Glomerular endothelial cell (primary cell): ENCODE data around the gene DNAAF3. TPM values are rescaled to one million over a fixed set of nuclear protein-coding genes. Genes with fewer than 3 reads are reported as not detected.

Experiments
- DNase-seq: peaks from one replicate; pipeline ENCODE4 v3.0.0-alpha.2; 2011; ENCODE audit warnings: low read depth, low spot score; ENCODE audit errors: extremely low read depth
- total RNA-seq: library from RNA; depleted of rRNA; stranded (reverse); fragments of >200 nt; gene quantifications from 2 replicates; pipeline ENCODE4 v1.2.3, GENCODE V29; 2015

Gene DNAAF3
- total RNA-seq, 1 donor from 2014 or later: 1.7 TPM

GRCh38 chr19:55117663-55118391, 48.6 kb downstream of the DNAAF3 start:
- DNase-seq: peak; percentile 73

DNA sequence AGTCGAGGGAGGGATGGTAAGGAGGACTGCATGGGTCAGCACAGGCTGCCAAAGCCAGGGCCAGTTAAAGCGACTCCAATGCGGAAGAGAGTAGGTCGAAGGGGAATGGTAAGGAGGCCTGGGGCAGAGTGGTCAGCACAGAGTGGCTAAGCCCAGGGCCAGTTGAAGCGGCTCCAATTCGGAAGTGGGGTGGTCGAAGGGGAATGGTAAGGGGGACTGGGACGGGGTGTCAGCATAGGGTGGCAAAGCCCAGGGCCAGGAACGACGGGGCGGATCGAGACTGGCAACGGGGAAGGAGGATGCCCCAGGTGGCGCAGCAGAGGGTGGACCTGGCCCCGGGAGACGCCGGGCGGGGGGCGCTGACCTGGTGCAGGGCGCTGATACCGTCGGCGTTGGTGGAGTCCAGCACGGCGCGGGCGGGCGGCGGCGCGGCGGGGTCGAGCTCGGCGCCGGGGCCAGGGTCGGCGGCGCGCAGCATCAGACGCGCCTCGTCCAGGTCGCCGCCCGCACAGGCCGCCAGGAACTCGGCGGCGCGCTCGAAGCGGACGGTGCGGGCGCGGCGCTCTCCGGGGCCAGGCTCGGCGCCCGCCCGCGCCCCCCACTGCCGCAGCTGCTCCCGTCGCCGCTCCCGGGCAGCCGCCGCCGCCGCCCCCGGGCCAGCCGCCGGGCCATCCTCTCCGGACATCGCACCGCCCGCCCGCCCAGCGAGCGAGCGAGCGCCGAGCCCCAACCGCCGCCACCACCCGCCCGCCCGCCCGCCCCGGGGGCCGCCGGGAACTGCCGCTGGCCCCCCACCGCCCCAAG, 49.4 kb downstream of the DNAAF3 start, which contains the start of gene PPP1R12C:
PPP1R12C (minus strand) TSS at position 779 of the 804 bp plus-strand sequence; CDS start at position 685, 94 bp downstream.
- no peak for DNase-seq

DNA sequence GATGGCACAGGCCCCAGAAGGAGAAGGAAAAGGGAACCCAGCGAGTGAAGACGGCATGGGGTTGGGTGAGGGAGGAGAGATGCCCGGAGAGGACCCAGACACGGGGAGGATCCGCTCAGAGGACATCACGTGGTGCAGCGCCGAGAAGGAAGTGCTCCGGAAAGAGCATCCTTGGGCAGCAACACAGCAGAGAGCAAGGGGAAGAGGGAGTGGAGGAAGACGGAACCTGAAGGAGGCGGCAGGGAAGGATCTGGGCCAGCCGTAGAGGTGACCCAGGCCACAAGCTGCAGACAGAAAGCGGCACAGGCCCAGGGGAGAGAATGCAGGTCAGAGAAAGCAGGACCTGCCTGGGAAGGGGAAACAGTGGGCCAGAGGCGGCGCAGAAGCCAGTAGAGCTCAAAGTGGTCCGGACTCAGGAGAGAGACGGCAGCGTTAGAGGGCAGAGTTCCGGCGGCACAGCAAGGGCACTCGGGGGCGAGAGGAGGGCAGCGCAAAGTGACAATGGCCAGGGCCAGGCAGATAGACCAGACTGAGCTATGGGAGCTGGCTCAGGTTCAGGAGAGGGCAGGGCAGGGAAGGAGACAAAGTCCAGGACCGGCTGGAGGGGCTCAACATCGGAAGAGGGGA, 50.1 kb downstream of the DNAAF3 start:
- no peak for DNase-seq

GRCh38 chr19:55115446-55116065, 50.9 kb downstream of the DNAAF3 start:
- DNase-seq: no peak

DNA sequence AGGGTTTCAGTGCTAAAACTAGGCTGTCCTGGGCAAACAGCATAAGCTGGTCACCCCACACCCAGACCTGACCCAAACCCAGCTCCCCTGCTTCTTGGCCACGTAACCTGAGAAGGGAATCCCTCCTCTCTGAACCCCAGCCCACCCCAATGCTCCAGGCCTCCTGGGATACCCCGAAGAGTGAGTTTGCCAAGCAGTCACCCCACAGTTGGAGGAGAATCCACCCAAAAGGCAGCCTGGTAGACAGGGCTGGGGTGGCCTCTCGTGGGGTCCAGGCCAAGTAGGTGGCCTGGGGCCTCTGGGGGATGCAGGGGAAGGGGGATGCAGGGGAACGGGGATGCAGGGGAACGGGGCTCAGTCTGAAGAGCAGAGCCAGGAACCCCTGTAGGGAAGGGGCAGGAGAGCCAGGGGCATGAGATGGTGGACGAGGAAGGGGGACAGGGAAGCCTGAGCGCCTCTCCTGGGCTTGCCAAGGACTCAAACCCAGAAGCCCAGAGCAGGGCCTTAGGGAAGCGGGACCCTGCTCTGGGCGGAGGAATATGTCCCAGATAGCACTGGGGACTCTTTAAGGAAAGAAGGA, 51.8 kb downstream of the DNAAF3 start:
- DNase-seq: no peak

- no peak for DNase-seq
Observed at GRCh38 chr19:55113570-55114039, 52.8 kb downstream of the DNAAF3 start.

DNA sequence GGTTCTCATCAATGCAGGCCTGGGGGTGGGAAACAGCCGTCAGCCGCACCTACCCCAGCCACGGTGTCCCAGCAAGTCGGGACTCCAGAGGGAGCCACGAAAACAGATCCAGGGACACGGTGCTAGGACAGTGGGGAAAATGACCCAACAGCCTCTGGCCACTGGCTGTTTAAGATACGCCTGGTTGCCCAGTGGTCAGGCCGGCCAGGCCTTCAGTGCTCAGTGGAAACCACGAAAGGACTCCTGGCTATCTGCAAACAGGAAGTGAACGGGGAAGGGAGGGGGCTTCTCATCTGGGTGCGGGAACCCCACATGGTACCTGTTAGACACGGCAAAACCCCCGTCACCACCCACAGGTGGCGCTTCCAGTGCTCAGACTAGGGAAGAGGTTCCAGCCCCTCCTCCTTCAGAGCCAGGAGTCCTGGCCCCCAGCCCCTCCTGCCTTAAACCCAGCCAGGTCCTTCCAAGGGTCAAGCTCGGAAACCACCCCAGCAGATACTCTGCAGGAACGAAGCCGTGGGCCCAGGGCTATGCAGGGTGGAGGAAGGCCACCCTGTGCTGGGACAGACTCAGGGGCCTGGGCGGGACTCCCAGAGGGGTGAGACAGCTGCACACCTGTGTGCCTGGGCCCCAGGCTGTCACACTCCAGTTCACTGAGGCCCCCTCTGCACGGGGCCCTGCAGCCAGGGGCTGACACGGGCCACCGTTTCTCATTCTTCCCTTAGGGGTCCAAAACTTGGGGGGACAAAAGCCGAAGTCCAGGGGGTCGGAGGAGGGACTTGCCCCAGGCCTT, 53.4 kb downstream of the DNAAF3 start:
- DNase-seq: no peak

DNA sequence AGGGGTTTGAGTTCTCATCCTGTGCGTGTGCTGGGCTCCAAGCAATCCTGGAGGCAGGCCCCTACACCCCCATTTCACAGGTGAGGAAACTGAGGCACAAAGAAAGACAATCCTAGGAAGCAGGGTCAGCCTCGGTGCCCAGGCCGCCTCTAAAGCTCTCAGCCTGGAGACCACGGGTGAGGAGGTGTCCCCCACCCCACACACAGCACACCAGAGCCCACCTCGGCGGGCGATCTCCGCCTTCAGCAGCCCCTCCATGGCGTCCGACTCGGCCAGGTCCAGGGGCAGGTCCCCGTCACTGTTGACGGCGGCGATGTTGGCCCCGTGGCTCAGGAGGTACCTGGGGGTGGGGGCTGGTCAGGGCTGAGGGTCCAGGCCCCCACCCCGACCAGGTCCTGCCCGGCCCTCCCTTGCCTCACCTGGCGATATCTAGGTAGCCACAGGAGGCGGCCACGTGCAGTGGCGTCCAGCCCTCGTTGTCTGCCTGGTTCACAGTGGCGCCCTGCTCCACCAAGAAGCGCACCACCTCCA, 54.1 kb downstream of the DNAAF3 start:
- DNase-seq: no peak

- no peak for DNase-seq
Observed at GRCh38 chr19:55111238-55111831, 55.1 kb downstream of the DNAAF3 start.

- no peak for DNase-seq
Observed at GRCh38 chr19:55109527-55110291, 56.7 kb downstream of the DNAAF3 start.

Other genes starting within 250 kb of the DNAAF3 start
- gene NLRP7, start 219.1 kb downstream of the DNAAF3 start, total RNA-seq: not detected in 2 replicates
- 12.3 and 15.1 TPM in 2 replicates for gene NLRP2, start 200.2 kb downstream of the DNAAF3 start, total RNA-seq
- gene GP6, start 128.3 kb downstream of the DNAAF3 start, total RNA-seq: not detected in 2 replicates
- gene RDH13, start 103.5 kb downstream of the DNAAF3 start, total RNA-seq: 7.5 and 13.1 TPM in 2 replicates
- 10.6 and 20.4 TPM in 2 replicates for gene EPS8L1, start 90.7 kb downstream of the DNAAF3 start, total RNA-seq
- 108 and 137 TPM in 2 replicates for gene PPP1R12C, start 49.0 kb downstream of the DNAAF3 start, total RNA-seq
- gene TNNT1, start 17.4 kb downstream of the DNAAF3 start, total RNA-seq: 1.5 TPM in 1 of 2 replicates, not detected in the other
- not detected in 2 replicates for gene TNNI3, start 8.9 kb downstream of the DNAAF3 start, total RNA-seq
- gene SYT5, start 13.7 kb upstream of the DNAAF3 start, total RNA-seq: 0.06 and 0.92 TPM in 2 replicates
- gene PTPRH, start 42.9 kb upstream of the DNAAF3 start, total RNA-seq: 0.29 and 1.8 TPM in 2 replicates
- 1.5 and 2.8 TPM in 2 replicates for gene TMEM86B, start 62.1 kb upstream of the DNAAF3 start, total RNA-seq
- 49.6 and 66.3 TPM in 2 replicates for gene PPP6R1, start 92.4 kb upstream of the DNAAF3 start, total RNA-seq
- gene HSPBP1, start 113.5 kb upstream of the DNAAF3 start, total RNA-seq: 30.5 and 36.0 TPM in 2 replicates
- gene BRSK1, start 117.4 kb upstream of the DNAAF3 start, total RNA-seq: 1.2 and 3.0 TPM in 2 replicates
- not detected in 2 replicates for gene TMEM150B, start 158.7 kb upstream of the DNAAF3 start, total RNA-seq
- 8.0 and 12.8 TPM in 2 replicates for gene KMT5C, start 173.3 kb upstream of the DNAAF3 start, total RNA-seq
- not detected in 2 replicates for gene COX6B2, start 188.1 kb upstream of the DNAAF3 start, total RNA-seq
- not detected in 2 replicates for gene GARIN5B, start 196.6 kb upstream of the DNAAF3 start, total RNA-seq
- 3.1 and 6.8 TPM in 2 replicates for gene IL11, start 203.8 kb upstream of the DNAAF3 start, total RNA-seq
- gene TMEM190, start 210.2 kb upstream of the DNAAF3 start, total RNA-seq: not detected in 2 replicates
- 0.58 and 1.3 TPM in 2 replicates for gene TMEM238, start 217.7 kb upstream of the DNAAF3 start, total RNA-seq
- 597 and 618 TPM in 2 replicates for gene RPL28, start 219.3 kb upstream of the DNAAF3 start, total RNA-seq
- gene UBE2S, start 241.2 kb upstream of the DNAAF3 start, total RNA-seq: 64.2 and 82.3 TPM in 2 replicates